ENCODE measurements around the gene LRIG1. TPM values are rescaled to one million over a fixed set of nuclear protein-coding genes. Genes with fewer than 3 reads are reported as not detected.

The LRIG1 gene
- total RNA-seq, 6 donors from 2014 or later = 45.2 to 119 (median 81.9) TPM

DNA sequence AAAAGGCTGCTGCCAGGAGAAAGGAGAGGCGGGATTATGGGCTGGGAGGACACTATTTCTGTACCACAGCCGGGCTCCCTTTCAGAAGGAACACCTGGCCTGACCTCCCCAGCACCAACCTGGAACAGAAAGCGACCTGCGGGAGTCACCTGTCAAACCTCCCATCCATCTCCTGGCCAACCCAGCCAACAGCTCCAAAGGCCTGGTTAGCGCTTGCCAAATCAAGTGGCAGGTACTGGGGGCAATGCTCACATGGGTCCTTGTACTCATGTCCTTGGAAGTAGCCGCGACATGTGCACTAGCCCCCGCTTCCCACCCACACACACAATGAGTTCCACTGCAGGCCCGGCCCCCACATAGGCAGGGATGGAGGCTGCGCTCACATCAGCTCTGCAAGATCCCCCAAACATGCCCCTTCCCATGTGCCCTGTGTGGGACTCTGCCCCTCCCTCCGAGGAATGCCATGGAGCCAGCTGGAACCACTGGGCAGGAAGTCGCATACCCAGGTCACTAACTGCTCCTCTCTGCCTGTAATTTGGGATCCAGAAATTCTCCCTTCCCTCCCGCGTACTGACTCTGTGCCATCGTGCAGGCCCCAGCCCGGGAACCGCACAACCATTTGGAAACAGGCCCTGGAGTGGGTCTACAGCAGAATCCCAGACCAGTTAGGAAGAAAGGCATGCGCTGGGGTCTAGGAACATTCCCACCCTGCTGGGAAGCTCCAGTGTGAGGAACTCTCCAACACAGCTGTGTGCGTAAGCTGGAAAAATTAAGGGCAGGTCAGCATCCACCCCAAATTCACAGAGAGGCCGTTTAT is 98.9 kb downstream of the LRIG1 start:
- Histone ChIP-seq H3K27me3 (no peaks in the 10 kb centered on the region), H3K27ac (no peak overlapping the region), H3K4me3 (no peak overlapping the region), H3K36me3 (peaks cover 12 to 76% (median 30%) of the 10 kb centered on the region in 4 donors), H3K4me1 (peaks cover 0 to 13% (median 3%) of the 10 kb centered on the region in 4 donors), H3K9me3 (no peaks in the 10 kb centered on the region)
- WGBS, 2 donors = 88 to 89% methylated on average over 13 to 20 of the region's 20 CpGs
- no peak for TF ChIP-seq POLR2AphosphoS5 (IDR thresholded peaks at IDR 0.05)
- TF ChIP-seq, protein P1, sequence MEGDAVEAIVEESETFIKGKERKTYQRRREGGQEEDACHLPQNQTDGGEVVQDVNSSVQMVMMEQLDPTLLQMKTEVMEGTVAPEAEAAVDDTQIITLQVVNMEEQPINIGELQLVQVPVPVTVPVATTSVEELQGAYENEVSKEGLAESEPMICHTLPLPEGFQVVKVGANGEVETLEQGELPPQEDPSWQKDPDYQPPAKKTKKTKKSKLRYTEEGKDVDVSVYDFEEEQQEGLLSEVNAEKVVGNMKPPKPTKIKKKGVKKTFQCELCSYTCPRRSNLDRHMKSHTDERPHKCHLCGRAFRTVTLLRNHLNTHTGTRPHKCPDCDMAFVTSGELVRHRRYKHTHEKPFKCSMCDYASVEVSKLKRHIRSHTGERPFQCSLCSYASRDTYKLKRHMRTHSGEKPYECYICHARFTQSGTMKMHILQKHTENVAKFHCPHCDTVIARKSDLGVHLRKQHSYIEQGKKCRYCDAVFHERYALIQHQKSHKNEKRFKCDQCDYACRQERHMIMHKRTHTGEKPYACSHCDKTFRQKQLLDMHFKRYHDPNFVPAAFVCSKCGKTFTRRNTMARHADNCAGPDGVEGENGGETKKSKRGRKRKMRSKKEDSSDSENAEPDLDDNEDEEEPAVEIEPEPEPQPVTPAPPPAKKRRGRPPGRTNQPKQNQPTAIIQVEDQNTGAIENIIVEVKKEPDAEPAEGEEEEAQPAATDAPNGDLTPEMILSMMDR (IDR thresholded peaks at IDR 0.05) = no peak
- TF ChIP-seq EP300 (IDR thresholded peaks at IDR 0.05) = no peak
- no peak for TF ChIP-seq POLR2A (IDR thresholded peaks at IDR 0.05)
- no peak for DNase-seq
- no peak for ATAC-seq (ENCODE audit: low FRiP score in 2 of 2)

DNA sequence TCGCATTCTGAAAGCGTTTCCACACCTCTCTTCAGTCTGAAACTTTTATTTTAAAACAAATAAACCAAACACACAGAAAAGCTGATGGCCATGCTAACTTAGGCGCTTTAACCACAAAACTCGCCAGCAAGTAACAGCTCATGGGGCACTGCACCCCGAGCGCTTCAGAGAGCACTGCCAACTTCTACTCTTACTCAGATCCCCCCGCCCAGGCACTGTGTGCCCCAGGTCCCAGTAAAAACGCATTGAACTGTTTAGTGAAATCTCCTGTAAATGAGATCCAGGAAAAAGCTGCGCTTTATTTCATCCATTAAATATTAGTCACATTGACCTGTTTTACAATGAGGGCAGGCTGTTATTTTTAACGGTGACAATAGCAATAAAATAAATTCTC is 99.7 kb downstream of the LRIG1 start:
- no peak for TF ChIP-seq EP300 (IDR thresholded peaks at IDR 0.05)
- no peak for TF ChIP-seq POLR2AphosphoS5 (IDR thresholded peaks at IDR 0.05)
- TF ChIP-seq, protein P1 (IDR thresholded peaks at IDR 0.05) = no peak
- no peak for TF ChIP-seq POLR2A (IDR thresholded peaks at IDR 0.05)
- ATAC-seq (ENCODE audit: low FRiP score in 2 of 2) = no peak
- no peak overlapping the region for H3K27ac ChIP-seq
- H3K36me3 ChIP-seq = peaks cover 14 to 76% (median 30%) of the 10 kb centered on the region in 4 donors
- H3K4me3 ChIP-seq = no peak overlapping the region
- no peaks in the 10 kb centered on the region for H3K9me3 ChIP-seq
- H3K27me3 ChIP-seq = no peaks in the 10 kb centered on the region
- peaks cover 0 to 13% (median 3%) of the 10 kb centered on the region in 4 donors for H3K4me1 ChIP-seq
- DNase-seq = no peak
- 81 to 91% methylated on average over 9 to 10 of the region's 10 CpGs for WGBS, 2 donors

DNA sequence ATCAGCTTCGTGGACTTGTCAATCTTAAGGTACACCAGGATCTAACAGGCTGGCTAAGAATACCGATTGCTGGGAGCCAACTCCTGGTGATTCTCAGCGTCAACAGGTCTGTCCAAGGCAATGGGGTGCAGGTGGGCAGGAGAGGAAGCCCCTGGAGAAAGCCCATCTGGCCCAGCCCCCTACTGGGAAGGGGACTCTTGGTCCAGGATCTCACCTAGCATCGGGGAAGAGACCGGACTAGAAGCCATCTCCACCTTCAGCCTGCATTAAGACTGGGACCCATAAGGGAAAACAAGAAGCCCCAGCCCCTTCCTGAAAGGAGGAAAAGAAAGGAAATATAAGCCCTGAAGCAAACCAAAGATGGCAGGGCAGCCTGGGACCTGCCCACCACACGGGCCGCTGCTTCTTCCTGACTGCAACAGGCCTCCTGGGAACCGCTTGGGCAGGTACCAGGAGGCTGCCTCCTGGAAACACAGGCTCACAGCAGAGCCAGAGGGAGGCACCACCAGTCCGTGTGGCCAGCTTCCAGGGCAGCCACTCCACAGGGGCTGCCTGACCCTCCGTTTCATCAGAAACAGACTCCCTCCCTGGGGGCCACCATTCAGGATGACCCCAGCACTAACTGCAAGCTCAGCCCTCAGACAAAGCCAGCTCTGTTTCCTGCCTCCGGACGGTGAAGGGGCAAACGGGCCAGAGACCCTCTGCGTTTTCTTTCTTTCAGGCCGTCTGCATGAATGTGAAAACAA is 100.2 kb downstream of the LRIG1 start:
- 88 to 90% methylated on average over 7 to 15 of the region's 15 CpGs for WGBS, 2 donors
- TF ChIP-seq POLR2A (IDR thresholded peaks at IDR 0.05) = no peak
- TF ChIP-seq EP300 (IDR thresholded peaks at IDR 0.05) = no peak
- TF ChIP-seq POLR2AphosphoS5 (IDR thresholded peaks at IDR 0.05) = no peak
- H3K27ac ChIP-seq = no peak overlapping the region
- H3K4me1 ChIP-seq = peaks cover 0 to 13% (median 3%) of the 10 kb centered on the region in 4 donors
- ATAC-seq (ENCODE audit: low FRiP score in 2 of 2) = no peak
- DNase-seq = no peak
- peaks cover 12 to 76% (median 33%) of the 10 kb centered on the region in 4 donors for H3K36me3 ChIP-seq
- H3K9me3 ChIP-seq = no peaks in the 10 kb centered on the region
- no peaks in the 10 kb centered on the region for H3K27me3 ChIP-seq
- H3K4me3 ChIP-seq = no peak overlapping the region

DNA sequence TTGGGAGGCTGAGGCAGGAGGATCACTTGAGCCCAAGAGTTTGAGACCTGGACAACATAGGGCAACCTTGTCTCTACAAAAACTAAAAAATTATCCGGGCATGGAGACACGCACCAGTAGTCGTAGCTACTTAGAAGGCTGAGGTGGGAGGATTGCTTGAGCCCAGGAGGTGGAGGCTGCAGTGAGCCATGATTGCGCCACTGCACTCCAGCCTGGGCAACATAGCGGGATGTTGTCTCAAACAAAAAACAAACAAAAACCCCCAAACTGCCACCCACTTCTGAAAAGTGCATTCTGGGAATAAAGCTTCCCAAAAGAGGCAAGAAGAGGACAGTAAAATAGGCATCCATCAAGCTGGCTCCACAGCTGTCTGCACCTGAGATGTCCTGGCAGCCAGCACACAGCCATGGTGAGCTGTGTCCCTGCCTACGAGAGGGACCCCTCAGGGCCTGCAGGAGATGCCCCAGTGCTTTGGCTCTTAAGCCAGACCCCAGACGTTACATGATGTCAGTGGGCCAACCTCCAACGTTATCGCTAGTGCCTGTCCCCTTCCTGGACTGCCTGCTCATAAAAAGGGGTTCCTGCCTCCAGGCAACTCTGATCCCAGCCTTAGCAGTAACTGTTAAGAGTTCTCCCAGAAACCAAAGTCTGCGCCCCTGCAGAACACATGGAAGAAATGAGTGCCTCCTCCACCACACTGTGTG is 101.1 kb downstream of the LRIG1 start:
- H3K27me3 ChIP-seq = no peaks in the 10 kb centered on the region
- peaks cover 9 to 76% (median 29%) of the 10 kb centered on the region in 4 donors for H3K36me3 ChIP-seq
- H3K27ac ChIP-seq = no peak overlapping the region
- no peaks in the 10 kb centered on the region for H3K9me3 ChIP-seq
- no peak for DNase-seq
- 93 to 94% methylated on average over 9 to 10 of the region's 10 CpGs for WGBS, 2 donors
- ATAC-seq (ENCODE audit: low FRiP score in 2 of 2) = no peak
- H3K4me1 ChIP-seq = peaks cover 0 to 13% (median 3%) of the 10 kb centered on the region in 4 donors
- TF ChIP-seq POLR2A (IDR thresholded peaks at IDR 0.05) = no peak
- no peak for TF ChIP-seq EP300 (IDR thresholded peaks at IDR 0.05)
- TF ChIP-seq, protein P1 (IDR thresholded peaks at IDR 0.05) = no peak
- TF ChIP-seq POLR2AphosphoS5 (IDR thresholded peaks at IDR 0.05) = no peak
- H3K4me3 ChIP-seq = no peak overlapping the region

Data from upper lobe of left lung (tissue), 6 donors.